HCT116 (cell line): ENCODE results near the gene FNDC5. TPM values are rescaled to one million over a fixed set of nuclear protein-coding genes. Genes with fewer than 3 reads are reported as not detected.

ENCODE experiments used
- ATAC-seq: fragments of 200-7000 bp; cut with Tn5 transposase; 2 replicates; pipeline ENCODE4 v1.9.1; 2020; ENCODE audit warnings: mild to moderate bottlenecking, moderate library complexity
- BruUV-seq: library from RNA; stranded (reverse); fragments of 400-500 nt; replicated peaks from 2 replicates; lab custom pipeline; 2021; lab: Mats Ljungman, UMichigan
- CTCF ChIA-PET: fragments of 300-600 bp; sonication (Branson Sonifier 250); formaldehyde crosslinking; loops from one replicate; lab custom pipeline; 2021; ENCODE audit warnings: antibody characterized with exemption; lab: Charles Lee
- POLR2A ChIA-PET: fragments of 300-600, 350-600 bp; sonication (Branson Sonifier 250); formaldehyde crosslinking; loops from one replicate; lab custom pipeline; 2021; ENCODE audit warnings: antibody characterized with exemption; lab: Charles Lee
- RAD21 ChIA-PET, 2 experiments: fragments of 300-600 bp; sonication (Branson Sonifier 250); formaldehyde crosslinking; loops; one replicate each; lab custom pipeline; 2023; ENCODE audit warnings: low total read pairs in 2 of 2; ENCODE audit not compliant: uncharacterized antibody in 2 of 2, unreplicated experiment in 2 of 2, low non-redundant PET in 1 of 2; lab: Charles Lee
- DNase-seq: peaks from one replicate; pipeline ENCODE4 v3.0.0-alpha.2; 2010; ENCODE audit warnings: low read depth, low spot score
- H2AFZ ChIP-seq: fragments of 200-600 bp; shearing (Covaris generic), sonication (generic); 2 replicates; pipeline ENCODE4 v1.6.1; 2017; ENCODE audit warnings: low read depth, mixed run types, mixed read lengths, antibody characterized with exemption, low read length; ENCODE audit not compliant: poor library complexity, severe bottlenecking
- H3K27ac ChIP-seq: 2 replicates; pipeline ENCODE4 v1.5.1; 2012; ENCODE audit warnings: low read depth, low read length
- H3K27me3 ChIP-seq: fragments of 200-600 bp; sonication (generic); 2 replicates; pipeline ENCODE4 v1.6.1; 2016; ENCODE audit warnings: mixed run types, low read length, mixed read lengths; ENCODE audit not compliant: insufficient read depth
- H3K36me3 ChIP-seq, 2 experiments: fragments of 200-500 bp in 1 of 2; fragments of 200-600 bp in 1 of 2; sonication (Bioruptor generic) in 1 of 2; sonication (generic) in 1 of 2; 2 replicates each; pipeline versions ENCODE4 v1.5.1 to v1.6.1; 2014 to 2016; ENCODE audit warnings: low read length in 2 of 2, inconsistent platforms in 1 of 2, mixed read lengths in 1 of 2, mixed run types in 1 of 2; ENCODE audit not compliant: insufficient read depth in 2 of 2, control insufficient read depth in 1 of 2
- H3K4me1 ChIP-seq, 2 experiments: fragments of 200-600 bp in 1 of 2; sonication (generic) in 1 of 2; 2 replicates each; pipeline versions ENCODE4 v1.5.1 to v1.6.1; 2012 to 2017; ENCODE audit warnings: low read length in 2 of 2, inconsistent platforms in 1 of 2, mild to moderate bottlenecking in 1 of 2, mixed read lengths in 1 of 2, mixed run types in 1 of 2, moderate library complexity in 1 of 2; ENCODE audit not compliant: insufficient read depth in 2 of 2, control insufficient read depth in 1 of 2
- H3K4me2 ChIP-seq: fragments of 200-600 bp; sonication (generic); 2 replicates; pipeline ENCODE4 v1.6.1; 2017; ENCODE audit warnings: mixed run types, low read length, mixed read lengths
- H3K4me3 ChIP-seq, 2 experiments: fragments of 200-600 bp in 1 of 2; sonication (generic) in 1 of 2; replicated peaks in 1 of 2; 2 replicates each; pipeline ENCODE4 v1.5.1; 2011 to 2016; ENCODE audit warnings: low read length in 2 of 2, control low read depth in 1 of 2, low read depth in 1 of 2, mild to moderate bottlenecking in 1 of 2, mixed read lengths in 1 of 2, mixed run types in 1 of 2
- H3K79me2 ChIP-seq: fragments of 200-600 bp; sonication (generic); 2 replicates; pipeline ENCODE4 v1.6.1; 2017; ENCODE audit warnings: mild to moderate bottlenecking, mixed run types, low read length, moderate library complexity, mixed read lengths; ENCODE audit not compliant: insufficient read depth
- H3K9ac ChIP-seq: fragments of 200-600 bp; sonication (generic); 2 replicates; pipeline ENCODE4 v1.6.1; 2016; ENCODE audit warnings: low read length, mixed read lengths
- H3K9me2 ChIP-seq: fragments of 200-600 bp; sonication (generic), shearing (Covaris generic); 2 replicates; pipeline ENCODE4 v1.6.1; 2017; ENCODE audit warnings: mixed run types, mild to moderate bottlenecking, moderate library complexity; ENCODE audit not compliant: insufficient read depth
- H3K9me3 ChIP-seq, 2 experiments: fragments of 200-500 bp in 1 of 2; fragments of 200-600 bp in 1 of 2; sonication (Bioruptor generic) in 1 of 2; sonication (generic) in 1 of 2; 2 replicates each; pipeline ENCODE4 v1.6.1; 2014 to 2017; ENCODE audit warnings: low read length in 2 of 2, mixed read lengths in 2 of 2, inconsistent platforms in 1 of 2, low read depth in 1 of 2, mild to moderate bottlenecking in 1 of 2, mixed run types in 1 of 2, moderate library complexity in 1 of 2; ENCODE audit not compliant: control insufficient read depth in 1 of 2, insufficient read depth in 1 of 2
- H4K20me1 ChIP-seq: fragments of 200-600 bp; sonication (generic), shearing (Covaris generic); 2 replicates; pipeline ENCODE4 v1.6.1; 2017; ENCODE audit warnings: mixed run types, mild to moderate bottlenecking, moderate library complexity; ENCODE audit not compliant: insufficient read depth
- CBX3 ChIP-seq: IDR thresholded peaks from 2 replicates; pipeline ENCODE4 v1.6.1; 2012; ENCODE audit warnings: low read depth
- CEBPB ChIP-seq: IDR thresholded peaks from 2 replicates; pipeline ENCODE4 v1.6.1; 2012; ENCODE audit warnings: low read depth
- CTCF ChIP-seq, 3 experiments: fragments of 200-600 bp in 1 of 3; sonication (generic) in 1 of 3; IDR thresholded peaks in 2 of 3; conservative IDR thresholded peaks in 1 of 3; 2 replicates each; pipeline ENCODE4 v1.5.1; 2012 to 2017; ENCODE audit warnings: low read depth in 2 of 3, low read length in 2 of 3, antibody characterized with exemption in 1 of 3, borderline replicate concordance in 1 of 3, control low read depth in 1 of 3, mild to moderate bottlenecking in 1 of 3, mixed read lengths in 1 of 3, mixed run types in 1 of 3, moderate library complexity in 1 of 3; ENCODE audit not compliant: insufficient read depth in 1 of 3
- EGR1 ChIP-seq: IDR thresholded peaks from 2 replicates; pipeline ENCODE4 v1.6.1; 2012; ENCODE audit warnings: low read depth
- EZH2 ChIP-seq: fragments of 200-600 bp; sonication (generic); IDR thresholded peaks from 2 replicates; pipeline ENCODE4 v1.6.1; 2017; ENCODE audit warnings: antibody characterized with exemption, mixed run types
- EZH2phosphoT487 ChIP-seq: fragments of 200-600 bp; IDR thresholded peaks from 2 replicates; pipeline ENCODE4 v1.6.1; 2018; ENCODE audit warnings: antibody characterized with exemption, borderline replicate concordance
- FOSL1 ChIP-seq: IDR thresholded peaks from 2 replicates; pipeline ENCODE4 v1.6.1; 2012; ENCODE audit warnings: low read depth
- JUND ChIP-seq: IDR thresholded peaks from 2 replicates; pipeline ENCODE4 v1.6.1; 2012
- MAX ChIP-seq: IDR thresholded peaks from 2 replicates; pipeline ENCODE4 v1.6.1; 2012
- POLR2A ChIP-seq: IDR thresholded peaks from 2 replicates; pipeline ENCODE4 v1.7.0; 2011; ENCODE audit warnings: borderline replicate concordance; ENCODE audit not compliant: insufficient read depth, insufficient read length; ENCODE audit errors: extremely low read depth
- POLR2AphosphoS5 ChIP-seq: IDR thresholded peaks from 2 replicates; pipeline ENCODE4 v1.6.1; 2011; ENCODE audit warnings: mild to moderate bottlenecking, low read depth, low read length, moderate library complexity
- REST ChIP-seq: IDR thresholded peaks from 2 replicates; pipeline ENCODE4 v1.6.1; 2012; ENCODE audit warnings: low read depth
- SIN3A ChIP-seq: IDR thresholded peaks from 2 replicates; pipeline ENCODE4 v1.6.1; 2012; ENCODE audit warnings: low read depth
- SP1 ChIP-seq: IDR thresholded peaks from 2 replicates; pipeline ENCODE4 v1.6.1; 2012; ENCODE audit warnings: low read depth
- SRF ChIP-seq: IDR thresholded peaks from 2 replicates; pipeline ENCODE4 v1.6.1; 2012; ENCODE audit warnings: low read depth
- TCF7L2 ChIP-seq: IDR thresholded peaks from 2 replicates; pipeline ENCODE4 v1.7.0; 2011; ENCODE audit warnings: borderline replicate concordance, inconsistent platforms; ENCODE audit not compliant: insufficient read depth, insufficient read length; ENCODE audit errors: extremely low read depth
- ZBTB33 ChIP-seq: IDR thresholded peaks from 2 replicates; pipeline ENCODE4 v1.6.1; 2011; ENCODE audit warnings: mild to moderate bottlenecking, low read length, moderate library complexity; ENCODE audit not compliant: insufficient replicate concordance; ENCODE audit errors: extremely low read depth
- ZNF274 ChIP-seq: fragments of 200-500 bp; sonication (Bioruptor generic); IDR thresholded peaks from 2 replicates; pipeline ENCODE4 v1.6.1; 2014; ENCODE audit warnings: mild to moderate bottlenecking, low read depth, low read length, inconsistent platforms
- intact Hi-C: fragments of 100-400 bp; cut with micrococcal nuclease; formaldehyde crosslinking; loops from 2 replicates; pipeline ENCODE4 v1.10.0; 2022
- total RNA-seq: library from RNA; stranded (reverse); gene quantifications from one replicate; pipeline ENCODE4 v1.2.1, GENCODE V29; 2021; ENCODE audit not compliant: unreplicated experiment

FNDC5 gene
- total RNA-seq, 1 experiment from 2014 or later: not detected

GRCh38 chr1:32863881-32864245 is 6.8 kb downstream of the FNDC5 start:
- intact Hi-C loops: no loop called here
- TF ChIP-seq JUND (no peak), REST (no peak), POLR2AphosphoS5 (no peak), MAX (no peak), ZBTB33 (no peak), EZH2 (no peak), SIN3A (no peak), CBX3 (no peak), FOSL1 (no peak), TCF7L2 (no peak), SRF (no peak), EZH2phosphoT487 (no peak), EGR1 (no peak), CTCF (IDR thresholded peaks at IDR 0.05 in 2 of 3, conservative IDR thresholded peaks at IDR 0.05 in 1 of 3; ENCODE audit: borderline replicate concordance in 1 of 3, insufficient read depth in 1 of 3, low read depth in 2 of 3, low read length in 2 of 3) (no peak), POLR2A (no peak), CEBPB (no peak), SP1 (no peak), ZNF274 (no peak)
- DNase-seq: no peak
- Histone ChIP-seq H4K20me1 (no peaks in the 10 kb centered on the region), H3K36me3 (no peaks in the 10 kb centered on the region), H3K4me2 (no peak overlapping the region), H3K9me2 (no peaks in the 10 kb centered on the region), H3K9me3 (no peaks in the 10 kb centered on the region), H3K27ac (no peak overlapping the region), H3K9ac (no peak overlapping the region), H2AFZ (no peak overlapping the region), H3K27me3 (no peaks in the 10 kb centered on the region), H3K4me3 (no peak overlapping the region), H3K4me1 (no peaks in the 10 kb centered on the region), H3K79me2 (no peaks in the 10 kb centered on the region)
- ChIA-PET POLR2A (no interaction called here), CTCF (no interaction called here), RAD21 (interaction anchor here in 1 of 2 experiments (0.6 kb wide), 1 partner anchor 174 kb away, joined by 3 read pairs; no protein-coding TSS in a partner anchor)
- BruUV-seq: no TSS peak
- no peak for ATAC-seq
